ENCODE measurements around the gene MASP2. TPM values are rescaled to one million over a fixed set of nuclear protein-coding genes. Genes with fewer than 3 reads are reported as not detected.

The MASP2 gene
- total RNA-seq, 4 donors from 2014 or later: 0.19 TPM; not detected in 3

- Histone ChIP-seq H3K4me3 (no peak overlapping the region), H3K27me3 (no peaks in the 10 kb centered on the region), H3K27ac (no peak overlapping the region), H3K9me3 (no peaks in the 10 kb centered on the region), H3K4me1 (no peaks in the 10 kb centered on the region), H3K36me3 (no peaks in the 10 kb centered on the region)
- intact Hi-C loops (cut with DNase I): no loop called here
- 60 to 76% methylated on average over 15 to 16 of the region's 32 CpGs for WGBS, 2 donors
- DNase-seq: no peak
- TF ChIP-seq POLR2A (IDR thresholded peaks at IDR 0.05) (no peak), CTCF (IDR thresholded peaks at IDR 0.05) (no peak)
Observed at GRCh38 chr1:11045428-11046269, 1.4 kb downstream of the MASP2 start.

- 71 to 80% methylated on average over 9 to 13 of the region's 16 CpGs for WGBS, 2 donors
- no peak for DNase-seq
- intact Hi-C loops (cut with DNase I): no loop called here
- TF ChIP-seq CTCF (IDR thresholded peaks at IDR 0.05) (no peak), POLR2A (IDR thresholded peaks at IDR 0.05) (no peak)
- Histone ChIP-seq H3K9me3 (no peaks in the 10 kb centered on the region), H3K27me3 (no peaks in the 10 kb centered on the region), H3K27ac (no peak overlapping the region), H3K4me1 (no peaks in the 10 kb centered on the region), H3K36me3 (no peaks in the 10 kb centered on the region), H3K4me3 (no peak overlapping the region)
Observed at GRCh38 chr1:11044849-11045427, 2.1 kb downstream of the MASP2 start.

- Histone ChIP-seq H3K4me1 (no peaks in the 10 kb centered on the region), H3K27me3 (no peaks in the 10 kb centered on the region), H3K4me3 (no peak overlapping the region), H3K27ac (no peak overlapping the region), H3K36me3 (no peaks in the 10 kb centered on the region), H3K9me3 (no peaks in the 10 kb centered on the region)
- DNase-seq: no peak
- TF ChIP-seq CTCF (IDR thresholded peaks at IDR 0.05): no peak
- no peak for TF ChIP-seq POLR2A (IDR thresholded peaks at IDR 0.05)
- 92% methylated on average over 2 of the region's 16 CpGs; no CpG with 5 or more reads in 1 of the 2 donors for WGBS, 2 donors
- intact Hi-C loops (cut with DNase I): no loop called here
Observed at GRCh38 chr1:11044086-11044848, 2.8 kb downstream of the MASP2 start.

GRCh38 chr1:11042995-11043874 lies 3.8 kb downstream of the MASP2 start:
- Histone ChIP-seq H3K9me3 (no peaks in the 10 kb centered on the region), H3K27me3 (peaks cover 0 to 10% (median 0%) of the 10 kb centered on the region in 4 donors), H3K36me3 (no peaks in the 10 kb centered on the region), H3K4me3 (no peak overlapping the region), H3K27ac (no peak overlapping the region), H3K4me1 (peaks cover 0 to 3% (median 0%) of the 10 kb centered on the region in 3 donors)
- TF ChIP-seq CTCF (IDR thresholded peaks at IDR 0.05) (no peak), POLR2A (IDR thresholded peaks at IDR 0.05) (no peak)
- 73 to 77% methylated on average over 7 to 8 of the region's 19 CpGs for WGBS, 2 donors
- intact Hi-C loops (cut with DNase I): no loop called here
- DNase-seq: no peak

Data from esophagus squamous epithelium (tissue), 5 donors.